ENCODE results near the gene ZNF296.

The ZNF296 gene

GRCh38 chr19:45057444-45057843 lies 18.8 kb downstream of the ZNF296 start:
- DNase-seq (ENCODE audit: low spot score): no peak

- no peak for DNase-seq (ENCODE audit: low spot score)
Observed at GRCh38 chr19:45056831-45057230, 19.4 kb downstream of the ZNF296 start.

- no peak for DNase-seq (ENCODE audit: low spot score)
Observed at GRCh38 chr19:45051929-45052579, 24.2 kb downstream of the ZNF296 start.

DNA sequence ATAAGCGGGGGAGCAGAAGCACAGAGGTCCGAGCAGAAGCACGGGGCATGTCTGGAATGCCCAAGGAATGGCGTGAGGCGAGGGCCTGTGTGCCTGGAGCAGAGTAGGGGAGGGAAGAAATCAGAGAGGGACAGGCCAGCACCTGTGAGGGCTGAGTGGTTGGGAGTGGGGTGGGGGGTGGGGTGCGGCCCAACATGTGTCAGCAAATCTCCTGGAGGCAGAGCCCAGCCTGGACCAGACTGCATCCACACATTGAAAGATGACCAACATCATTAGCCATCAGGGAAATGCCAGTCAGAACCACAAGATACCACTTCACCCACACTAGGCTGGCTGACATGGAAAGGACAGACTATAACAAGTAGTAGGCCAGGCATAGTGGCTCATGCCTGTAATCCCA lies 26.2 kb downstream of the ZNF296 start:
- no peak for DNase-seq (ENCODE audit: low spot score)

DNA sequence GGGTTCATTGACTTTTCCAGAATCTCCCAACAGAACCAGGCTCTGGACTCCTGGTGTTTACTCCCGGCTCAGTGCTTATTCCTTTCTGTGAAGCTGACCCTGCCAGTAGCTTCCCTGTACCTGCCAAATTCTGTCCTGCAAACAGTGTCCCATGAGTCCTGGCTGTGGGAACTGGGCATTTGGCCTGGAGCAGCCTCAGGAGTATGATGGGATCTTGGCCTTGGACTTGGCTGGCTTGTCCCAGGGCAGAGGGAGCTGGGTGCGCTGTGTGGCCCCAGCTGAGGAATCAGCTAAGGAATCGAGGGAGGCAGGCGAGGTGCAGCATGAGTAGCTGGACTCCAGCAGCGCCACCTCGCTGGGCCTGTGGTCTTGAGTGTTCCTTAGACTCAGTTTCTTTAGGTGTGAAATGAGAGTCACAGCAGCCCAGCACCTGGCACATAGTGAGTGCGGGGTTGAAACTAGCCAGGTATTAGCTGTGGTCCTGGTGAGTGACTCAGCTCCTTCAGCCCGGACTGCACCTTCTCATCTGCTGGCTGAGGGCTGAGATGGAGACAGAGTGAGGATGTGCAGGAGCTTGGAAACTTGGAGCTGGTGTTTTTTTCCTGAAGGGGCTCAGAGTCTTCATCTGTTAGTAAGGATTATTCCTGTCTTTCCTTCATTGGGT lies 27.1 kb downstream of the ZNF296 start:
- DNase-seq (ENCODE audit: low spot score): no peak

DNA sequence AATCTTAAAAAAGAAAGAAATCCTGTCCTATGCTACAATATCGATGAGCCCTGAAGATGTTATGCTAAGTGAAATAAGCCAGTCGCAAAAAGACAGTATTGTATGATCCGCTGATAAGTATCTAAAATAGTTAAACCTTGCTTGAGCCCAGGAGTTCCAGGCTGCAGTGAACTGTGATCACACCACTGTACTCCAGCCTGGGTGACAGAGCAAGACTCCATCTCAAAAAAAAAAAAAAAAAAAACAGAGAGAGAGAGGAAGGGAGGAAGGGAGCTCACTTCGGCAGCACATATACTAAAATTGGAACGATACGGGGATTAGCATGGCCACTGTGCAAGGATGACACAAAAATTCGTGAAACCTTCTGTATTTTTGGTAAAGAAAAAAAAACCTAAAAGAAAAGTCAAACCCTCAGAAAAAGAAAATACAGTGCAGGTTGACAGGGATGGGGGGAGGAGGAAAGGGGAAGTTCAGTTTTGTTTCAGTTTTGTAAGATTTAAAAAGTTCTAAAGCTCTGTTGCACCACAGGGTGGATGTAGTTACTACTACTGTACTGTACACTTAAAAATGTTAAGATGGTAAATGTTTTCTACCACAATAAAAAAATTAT lies 29.0 kb downstream of the ZNF296 start:
- no peak for DNase-seq (ENCODE audit: low spot score)

- no peak for DNase-seq (ENCODE audit: low spot score)
Observed at GRCh38 chr19:45046355-45046754, 29.9 kb downstream of the ZNF296 start.

DNA sequence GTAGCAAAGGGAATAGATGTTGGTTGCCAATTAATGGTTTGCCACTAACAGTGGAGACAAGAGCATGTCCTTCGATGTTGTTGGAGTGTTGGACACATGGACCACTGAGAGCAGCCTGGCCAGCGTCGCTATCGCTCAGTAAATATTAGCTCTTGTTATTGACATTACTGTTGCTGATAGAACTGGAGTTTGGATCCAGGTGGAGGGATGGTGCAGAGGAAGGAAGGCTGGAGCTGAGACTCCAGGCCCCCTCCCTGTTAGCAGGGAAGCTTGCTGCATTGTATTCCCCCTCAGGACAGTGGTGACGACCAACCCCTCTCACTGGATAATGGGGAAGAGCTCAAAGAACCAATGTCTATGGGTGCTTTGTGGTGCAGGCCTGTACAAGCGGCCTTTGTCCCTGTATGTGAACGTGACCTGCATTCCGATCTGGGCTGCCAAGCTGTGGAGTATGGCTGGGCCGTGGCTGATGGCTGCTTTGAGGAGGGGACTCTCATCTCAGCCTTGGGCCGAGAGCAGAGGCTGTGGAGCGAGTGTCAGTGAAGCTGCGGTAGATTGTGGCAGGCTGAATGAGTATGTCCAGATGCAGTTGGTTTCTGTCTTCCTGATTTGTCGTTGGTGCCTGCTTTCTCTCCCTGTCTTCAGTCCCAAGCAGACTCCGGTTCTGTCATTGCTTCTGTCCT lies 30.5 kb downstream of the ZNF296 start:
- DNase-seq (ENCODE audit: low spot score): no peak

DNA sequence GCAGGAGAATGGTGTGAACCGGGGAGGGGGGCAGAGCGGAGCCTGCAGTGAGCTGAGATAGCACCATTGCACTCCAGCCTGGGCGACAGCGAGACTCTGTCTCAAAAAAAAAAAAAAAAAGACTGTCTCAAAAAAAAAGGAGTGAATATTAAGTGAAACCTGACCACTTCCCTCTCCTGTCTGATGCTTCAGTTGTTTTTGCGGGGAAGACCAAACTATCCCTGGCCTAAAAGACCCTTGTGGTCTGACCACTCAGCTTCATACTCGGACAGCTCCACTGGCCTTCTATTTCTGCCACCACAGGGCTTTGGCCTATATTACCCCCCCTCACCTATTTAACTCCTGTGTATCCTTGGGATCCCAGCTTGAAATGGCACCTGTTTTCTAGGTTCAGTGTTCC lies 35.2 kb downstream of the ZNF296 start:
- DNase-seq (ENCODE audit: low spot score): no peak

GRCh38 chr19:45040059-45040771 lies 36.1 kb downstream of the ZNF296 start:
- DNase-seq (ENCODE audit: low spot score): no peak

DNA sequence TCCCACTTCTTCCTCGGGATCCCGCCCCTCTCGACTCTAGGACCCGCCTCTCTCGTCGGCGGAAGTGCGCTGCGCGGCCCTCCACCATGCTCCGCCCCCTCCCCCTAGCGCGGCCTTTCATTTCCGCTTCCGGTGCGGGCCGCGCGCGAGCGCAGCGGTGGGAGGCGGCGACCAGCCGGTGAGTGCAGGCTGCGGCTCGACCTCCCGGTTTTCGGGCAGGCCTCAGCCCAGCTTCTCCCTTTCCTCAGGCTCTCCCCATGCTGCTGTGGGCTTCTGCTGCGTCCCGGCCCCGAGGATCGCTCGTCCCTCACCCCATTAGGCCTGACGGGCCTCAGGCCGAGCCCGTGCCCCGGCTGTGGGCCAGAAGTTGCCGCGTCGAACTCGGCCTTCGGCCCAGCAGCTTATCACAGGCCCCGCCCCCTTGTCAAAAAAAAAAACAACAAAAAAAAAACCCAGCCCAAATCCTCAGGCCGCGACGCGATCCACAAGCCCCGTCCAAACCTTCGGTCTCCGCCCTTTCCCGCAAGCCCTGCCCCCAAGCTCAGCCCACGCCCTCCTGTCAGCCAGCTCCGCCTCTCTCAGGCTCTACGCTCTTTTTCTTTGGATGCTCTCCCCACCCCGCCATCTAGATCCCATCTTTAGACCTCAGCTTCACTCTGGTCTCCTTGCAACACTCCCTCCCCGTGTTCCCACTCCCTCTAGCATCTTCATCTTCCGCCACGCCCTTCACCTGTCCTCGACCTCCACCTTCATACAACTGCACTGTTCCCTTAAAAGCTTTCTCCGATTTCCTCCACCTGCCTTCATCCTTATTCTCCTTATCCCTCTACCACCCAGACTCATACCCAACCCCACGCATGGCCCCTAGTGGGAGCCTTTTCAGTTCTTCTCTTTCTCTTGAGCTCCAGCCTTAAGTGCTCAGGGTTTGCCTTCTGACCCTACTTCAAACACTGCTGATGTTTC lies 37.1 kb downstream of the ZNF296 start, which contains the start of gene CLASRP:
Gene CLASRP (plus strand): TSS at position 115 of the 963 bp plus-strand sequence. CDS start 1,168 bp downstream, outside the sequence.
- peak; percentile 96 for DNase-seq (ENCODE audit: low spot score)

GRCh38 chr19:45037393-45038169 lies 38.7 kb downstream of the ZNF296 start:
- no peak for DNase-seq (ENCODE audit: low spot score)

DNA sequence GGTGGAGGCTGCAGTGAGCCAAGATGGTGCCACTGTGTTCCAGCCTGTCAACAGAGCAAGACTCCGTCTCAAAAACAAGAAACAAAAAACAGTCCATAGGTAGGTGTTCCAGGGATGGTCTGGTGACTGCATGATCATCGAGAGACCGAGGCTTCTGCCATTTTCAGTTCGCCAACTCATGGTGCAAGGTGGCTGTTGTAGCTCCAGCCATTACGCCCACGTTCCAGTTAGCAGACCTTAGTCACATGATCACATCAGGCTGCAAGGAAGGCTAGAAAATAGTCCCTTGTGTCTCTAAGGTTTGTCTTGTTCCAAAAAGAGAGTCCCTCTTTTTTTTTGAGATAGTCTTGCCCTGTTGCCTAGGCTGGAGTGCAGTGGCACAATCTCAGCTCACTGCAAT lies 40.5 kb downstream of the ZNF296 start:
- no peak for DNase-seq (ENCODE audit: low spot score)

DNA sequence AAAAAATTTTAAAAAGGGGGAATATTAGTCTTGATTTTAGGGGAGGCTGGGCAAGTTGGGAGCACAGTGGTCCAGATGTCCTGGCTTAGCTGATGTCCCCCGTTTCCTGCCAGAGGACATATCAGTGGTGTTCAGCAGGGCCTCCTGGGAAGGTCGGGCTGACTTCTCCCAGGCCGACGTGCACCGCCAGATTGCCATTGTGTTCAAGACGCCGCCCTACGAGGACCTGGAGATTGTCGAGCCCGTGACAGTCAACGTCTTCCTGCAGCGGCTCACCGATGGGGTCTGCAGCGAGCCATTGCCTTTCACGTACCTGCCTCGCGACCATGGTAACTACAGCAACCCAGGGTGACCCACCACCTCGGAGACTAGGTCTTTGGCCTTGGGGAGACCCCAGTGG lies 43.9 kb downstream of the ZNF296 start:
- DNase-seq (ENCODE audit: low spot score): no peak

DNA sequence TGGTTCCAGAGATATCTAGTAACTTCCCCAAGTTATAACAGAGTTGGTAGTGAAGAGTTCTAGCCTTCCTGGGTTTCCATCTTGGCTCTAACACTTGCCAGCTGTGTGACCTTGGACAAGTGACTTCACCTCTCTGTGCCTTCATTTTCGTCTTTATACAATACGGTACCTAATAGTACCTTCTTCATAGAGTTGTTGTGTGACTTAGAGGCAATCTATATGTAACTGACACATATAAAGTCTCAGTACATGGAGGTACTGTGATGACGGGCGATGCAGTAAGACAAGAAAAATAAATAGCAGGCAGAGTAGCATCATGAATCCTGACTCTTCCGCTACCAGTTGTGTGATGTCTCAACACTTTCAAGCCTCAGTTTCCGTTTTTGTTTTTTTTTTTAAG lies 45.5 kb downstream of the ZNF296 start:
- no peak for DNase-seq (ENCODE audit: low spot score)

DNA sequence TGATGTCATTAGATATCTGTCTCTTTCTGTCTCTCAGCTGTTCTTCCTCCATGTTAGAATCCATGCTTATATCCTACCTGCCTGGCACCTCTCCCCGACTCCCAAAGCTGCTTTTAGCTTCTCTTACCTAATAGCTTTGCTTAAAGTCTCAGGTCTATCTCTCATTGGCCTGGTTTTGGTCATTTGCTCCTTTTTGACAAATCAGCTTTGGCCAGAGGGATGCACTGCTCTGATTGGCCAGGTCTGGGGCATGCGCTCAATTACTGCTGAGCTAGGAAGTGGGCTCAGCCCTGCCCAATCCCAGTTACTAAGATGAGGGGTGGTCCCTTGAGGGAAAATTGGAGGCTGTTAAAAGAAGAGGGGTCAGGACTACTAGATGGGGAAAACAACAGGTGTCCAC lies 48.9 kb downstream of the ZNF296 start:
- DNase-seq (ENCODE audit: low spot score): no peak

GRCh38 chr19:45025264-45025663 lies 51.0 kb downstream of the ZNF296 start:
- DNase-seq (ENCODE audit: low spot score): no peak

- DNase-seq (ENCODE audit: low spot score): no peak
Observed at GRCh38 chr19:45023048-45023447, 53.2 kb downstream of the ZNF296 start.

DNA sequence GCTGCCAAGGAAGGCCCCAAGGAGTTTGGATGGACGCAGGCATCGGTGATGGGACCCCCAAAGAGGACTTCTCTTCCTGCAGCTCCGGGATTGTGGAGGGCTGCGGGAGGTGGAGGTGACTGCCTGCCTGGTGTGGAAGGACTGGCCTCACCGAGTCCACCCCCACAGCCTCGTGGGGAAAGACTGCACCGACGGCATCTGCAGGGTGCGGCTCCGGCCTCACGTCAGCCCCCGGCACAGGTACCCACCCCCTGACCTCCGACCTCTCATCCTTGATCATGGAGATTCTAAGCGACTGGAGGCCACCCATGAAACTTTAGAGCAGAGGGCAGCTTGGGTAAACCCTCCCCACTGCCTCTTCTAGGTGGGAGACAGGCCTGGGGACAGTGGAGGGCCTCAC lies 54.3 kb downstream of the ZNF296 start:
- DNase-seq (ENCODE audit: low spot score): no peak

All from AG08395 (cell line).